ENCODE data around the gene SMG6. TPM values are rescaled to one million over a fixed set of nuclear protein-coding genes. Genes with fewer than 3 reads are reported as not detected.

SMG6 gene
- total and polyA plus RNA-seq, 2 of the 13 experiments (the other 11 are each of a cell fraction or from before 2014, with no cell fraction given): 4.6 to 14.6 TPM

DNA sequence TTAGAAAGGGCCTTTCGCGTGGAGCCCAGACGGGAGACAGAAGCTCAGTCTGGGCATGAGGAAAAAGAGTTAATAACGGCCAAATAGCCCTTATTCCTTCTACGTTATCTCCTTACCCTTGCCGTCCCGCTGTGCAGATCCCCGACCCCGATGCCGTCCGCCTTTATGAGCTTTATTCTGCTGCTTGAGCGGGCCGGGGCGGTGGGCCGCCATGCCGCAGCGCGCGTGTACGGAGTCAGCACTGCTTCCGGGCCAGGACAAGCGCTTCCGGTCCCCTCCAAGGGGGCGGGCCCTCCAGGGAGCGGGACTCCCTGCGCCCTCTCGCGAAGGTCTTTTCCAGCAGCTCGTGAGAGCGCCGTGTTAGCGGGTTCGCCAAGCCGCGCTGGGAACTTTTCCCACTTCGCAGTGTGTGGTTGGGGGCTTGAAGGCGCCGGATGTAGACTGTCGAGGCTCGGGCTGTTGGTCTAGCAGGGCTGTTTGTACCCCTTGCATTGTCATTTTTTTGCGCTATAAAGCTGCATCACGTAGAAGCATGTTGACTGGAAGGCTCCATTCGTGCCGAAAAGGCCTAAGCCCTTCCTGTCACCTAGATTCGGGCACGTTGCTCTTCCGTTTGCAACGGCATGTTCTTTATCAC, 32.7 kb upstream of the SMG6 start, which contains the start of gene TSR1 (continued):
- TF ChIP-seq, protein P1, sequence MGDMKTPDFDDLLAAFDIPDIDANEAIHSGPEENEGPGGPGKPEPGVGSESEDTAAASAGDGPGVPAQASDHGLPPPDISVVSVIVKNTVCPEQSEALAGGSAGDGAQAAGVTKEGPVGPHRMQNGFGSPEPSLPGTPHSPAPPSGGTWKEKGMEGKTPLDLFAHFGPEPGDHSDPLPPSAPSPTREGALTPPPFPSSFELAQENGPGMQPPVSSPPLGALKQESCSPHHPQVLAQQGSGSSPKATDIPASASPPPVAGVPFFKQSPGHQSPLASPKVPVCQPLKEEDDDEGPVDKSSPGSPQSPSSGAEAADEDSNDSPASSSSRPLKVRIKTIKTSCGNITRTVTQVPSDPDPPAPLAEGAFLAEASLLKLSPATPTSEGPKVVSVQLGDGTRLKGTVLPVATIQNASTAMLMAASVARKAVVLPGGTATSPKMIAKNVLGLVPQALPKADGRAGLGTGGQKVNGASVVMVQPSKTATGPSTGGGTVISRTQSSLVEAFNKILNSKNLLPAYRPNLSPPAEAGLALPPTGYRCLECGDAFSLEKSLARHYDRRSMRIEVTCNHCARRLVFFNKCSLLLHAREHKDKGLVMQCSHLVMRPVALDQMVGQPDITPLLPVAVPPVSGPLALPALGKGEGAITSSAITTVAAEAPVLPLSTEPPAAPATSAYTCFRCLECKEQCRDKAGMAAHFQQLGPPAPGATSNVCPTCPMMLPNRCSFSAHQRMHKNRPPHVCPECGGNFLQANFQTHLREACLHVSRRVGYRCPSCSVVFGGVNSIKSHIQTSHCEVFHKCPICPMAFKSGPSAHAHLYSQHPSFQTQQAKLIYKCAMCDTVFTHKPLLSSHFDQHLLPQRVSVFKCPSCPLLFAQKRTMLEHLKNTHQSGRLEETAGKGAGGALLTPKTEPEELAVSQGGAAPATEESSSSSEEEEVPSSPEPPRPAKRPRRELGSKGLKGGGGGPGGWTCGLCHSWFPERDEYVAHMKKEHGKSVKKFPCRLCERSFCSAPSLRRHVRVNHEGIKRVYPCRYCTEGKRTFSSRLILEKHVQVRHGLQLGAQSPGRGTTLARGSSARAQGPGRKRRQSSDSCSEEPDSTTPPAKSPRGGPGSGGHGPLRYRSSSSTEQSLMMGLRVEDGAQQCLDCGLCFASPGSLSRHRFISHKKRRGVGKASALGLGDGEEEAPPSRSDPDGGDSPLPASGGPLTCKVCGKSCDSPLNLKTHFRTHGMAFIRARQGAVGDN (CRISPR knock-in tag; IDR thresholded peaks at IDR 0.05): peak; percentile 98
- TF ChIP-seq MYNN (CRISPR knock-in tag; IDR thresholded peaks at IDR 0.05; ENCODE audit: low read depth): no peak
- TF ChIP-seq, protein P2, sequence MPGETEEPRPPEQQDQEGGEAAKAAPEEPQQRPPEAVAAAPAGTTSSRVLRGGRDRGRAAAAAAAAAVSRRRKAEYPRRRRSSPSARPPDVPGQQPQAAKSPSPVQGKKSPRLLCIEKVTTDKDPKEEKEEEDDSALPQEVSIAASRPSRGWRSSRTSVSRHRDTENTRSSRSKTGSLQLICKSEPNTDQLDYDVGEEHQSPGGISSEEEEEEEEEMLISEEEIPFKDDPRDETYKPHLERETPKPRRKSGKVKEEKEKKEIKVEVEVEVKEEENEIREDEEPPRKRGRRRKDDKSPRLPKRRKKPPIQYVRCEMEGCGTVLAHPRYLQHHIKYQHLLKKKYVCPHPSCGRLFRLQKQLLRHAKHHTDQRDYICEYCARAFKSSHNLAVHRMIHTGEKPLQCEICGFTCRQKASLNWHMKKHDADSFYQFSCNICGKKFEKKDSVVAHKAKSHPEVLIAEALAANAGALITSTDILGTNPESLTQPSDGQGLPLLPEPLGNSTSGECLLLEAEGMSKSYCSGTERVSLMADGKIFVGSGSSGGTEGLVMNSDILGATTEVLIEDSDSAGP (CRISPR knock-in tag; IDR thresholded peaks at IDR 0.05; ENCODE audit: borderline replicate concordance): peak; percentile 91; the same call in 1 of the 2 replicates
- no peak for TF ChIP-seq MEIS1 (CRISPR knock-in tag; IDR thresholded peaks at IDR 0.05; ENCODE audit: borderline replicate concordance)
- TF ChIP-seq, protein P3, sequence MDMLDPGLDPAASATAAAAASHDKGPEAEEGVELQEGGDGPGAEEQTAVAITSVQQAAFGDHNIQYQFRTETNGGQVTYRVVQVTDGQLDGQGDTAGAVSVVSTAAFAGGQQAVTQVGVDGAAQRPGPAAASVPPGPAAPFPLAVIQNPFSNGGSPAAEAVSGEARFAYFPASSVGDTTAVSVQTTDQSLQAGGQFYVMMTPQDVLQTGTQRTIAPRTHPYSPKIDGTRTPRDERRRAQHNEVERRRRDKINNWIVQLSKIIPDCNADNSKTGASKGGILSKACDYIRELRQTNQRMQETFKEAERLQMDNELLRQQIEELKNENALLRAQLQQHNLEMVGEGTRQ (IDR thresholded peaks at IDR 0.05; ENCODE audit: low read depth, low read length): no peak
- TF ChIP-seq, protein P3 (CRISPR knock-in tag; IDR thresholded peaks at IDR 0.05; ENCODE audit: borderline replicate concordance): no peak
- no peak for TF ChIP-seq CCAR2 (optimal IDR thresholded peaks at IDR 0.05; ENCODE audit: low read depth, low read length)
- TF ChIP-seq, protein P4, sequence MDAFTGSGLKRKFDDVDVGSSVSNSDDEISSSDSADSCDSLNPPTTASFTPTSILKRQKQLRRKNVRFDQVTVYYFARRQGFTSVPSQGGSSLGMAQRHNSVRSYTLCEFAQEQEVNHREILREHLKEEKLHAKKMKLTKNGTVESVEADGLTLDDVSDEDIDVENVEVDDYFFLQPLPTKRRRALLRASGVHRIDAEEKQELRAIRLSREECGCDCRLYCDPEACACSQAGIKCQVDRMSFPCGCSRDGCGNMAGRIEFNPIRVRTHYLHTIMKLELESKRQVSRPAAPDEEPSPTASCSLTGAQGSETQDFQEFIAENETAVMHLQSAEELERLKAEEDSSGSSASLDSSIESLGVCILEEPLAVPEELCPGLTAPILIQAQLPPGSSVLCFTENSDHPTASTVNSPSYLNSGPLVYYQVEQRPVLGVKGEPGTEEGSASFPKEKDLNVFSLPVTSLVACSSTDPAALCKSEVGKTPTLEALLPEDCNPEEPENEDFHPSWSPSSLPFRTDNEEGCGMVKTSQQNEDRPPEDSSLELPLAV (CRISPR knock-in tag; conservative IDR thresholded peaks at IDR 0.05; ENCODE audit: low read depth): 0 out of 2 replicates have a peak, but pooled peaks have one; percentile 28
- 0 out of 2 replicates have a peak, but pooled peaks have one; percentile 67 for TF ChIP-seq ZNF746 (CRISPR knock-in tag; IDR thresholded peaks at IDR 0.05)
- TF ChIP-seq, protein P5, sequence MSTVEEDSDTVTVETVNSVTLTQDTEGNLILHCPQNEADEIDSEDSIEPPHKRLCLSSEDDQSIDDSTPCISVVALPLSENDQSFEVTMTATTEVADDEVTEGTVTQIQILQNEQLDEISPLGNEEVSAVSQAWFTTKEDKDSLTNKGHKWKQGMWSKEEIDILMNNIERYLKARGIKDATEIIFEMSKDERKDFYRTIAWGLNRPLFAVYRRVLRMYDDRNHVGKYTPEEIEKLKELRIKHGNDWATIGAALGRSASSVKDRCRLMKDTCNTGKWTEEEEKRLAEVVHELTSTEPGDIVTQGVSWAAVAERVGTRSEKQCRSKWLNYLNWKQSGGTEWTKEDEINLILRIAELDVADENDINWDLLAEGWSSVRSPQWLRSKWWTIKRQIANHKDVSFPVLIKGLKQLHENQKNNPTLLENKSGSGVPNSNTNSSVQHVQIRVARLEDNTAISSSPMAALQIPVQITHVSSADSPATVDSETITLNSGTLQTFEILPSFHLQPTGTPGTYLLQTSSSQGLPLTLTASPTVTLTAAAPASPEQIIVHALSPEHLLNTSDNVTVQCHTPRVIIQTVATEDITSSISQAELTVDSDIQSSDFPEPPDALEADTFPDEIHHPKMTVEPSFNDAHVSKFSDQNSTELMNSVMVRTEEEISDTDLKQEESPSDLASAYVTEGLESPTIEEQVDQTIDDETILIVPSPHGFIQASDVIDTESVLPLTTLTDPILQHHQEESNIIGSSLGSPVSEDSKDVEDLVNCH (CRISPR knock-in tag; IDR thresholded peaks at IDR 0.05): no peak
- 0 out of 2 replicates have a peak, but pooled peaks have one; percentile 44 for TF ChIP-seq ZNF333 (CRISPR knock-in tag; IDR thresholded peaks at IDR 0.05; ENCODE audit: borderline replicate concordance)
- TF ChIP-seq, protein P6, sequence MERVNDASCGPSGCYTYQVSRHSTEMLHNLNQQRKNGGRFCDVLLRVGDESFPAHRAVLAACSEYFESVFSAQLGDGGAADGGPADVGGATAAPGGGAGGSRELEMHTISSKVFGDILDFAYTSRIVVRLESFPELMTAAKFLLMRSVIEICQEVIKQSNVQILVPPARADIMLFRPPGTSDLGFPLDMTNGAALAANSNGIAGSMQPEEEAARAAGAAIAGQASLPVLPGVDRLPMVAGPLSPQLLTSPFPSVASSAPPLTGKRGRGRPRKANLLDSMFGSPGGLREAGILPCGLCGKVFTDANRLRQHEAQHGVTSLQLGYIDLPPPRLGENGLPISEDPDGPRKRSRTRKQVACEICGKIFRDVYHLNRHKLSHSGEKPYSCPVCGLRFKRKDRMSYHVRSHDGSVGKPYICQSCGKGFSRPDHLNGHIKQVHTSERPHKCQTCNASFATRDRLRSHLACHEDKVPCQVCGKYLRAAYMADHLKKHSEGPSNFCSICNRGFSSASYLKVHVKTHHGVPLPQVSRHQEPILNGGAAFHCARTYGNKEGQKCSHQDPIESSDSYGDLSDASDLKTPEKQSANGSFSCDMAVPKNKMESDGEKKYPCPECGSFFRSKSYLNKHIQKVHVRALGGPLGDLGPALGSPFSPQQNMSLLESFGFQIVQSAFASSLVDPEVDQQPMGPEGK (CRISPR knock-in tag; IDR thresholded peaks at IDR 0.05): peak; percentile 64; the same call in 1 of the 2 replicates

Data from HepG2 (cell line).